ENCODE measurements around the gene TXNRD2. TPM values are rescaled to one million over a fixed set of nuclear protein-coding genes. Genes with fewer than 3 reads are reported as not detected.
A peak's percentile ranks its signal among the peaks of the same experiment; 100 is the strongest.
"Not testable (repeated sequence)": the region's sequence is repeated elsewhere in the genome, so short reads cannot be mapped to it uniquely, and the experiment has no call there.

The TXNRD2 gene
- total RNA-seq, 3 donors from 2014 or later = 15.4 to 21.6 (median 19.4) TPM

- ATAC-seq (no peak), DNase-seq (no peak)
- Mint-ChIP-seq H3K4me1 (ENCODE audit: low read depth) (no peaks in the 10 kb centered on the region), H3K36me3 (ENCODE audit: insufficient read depth) (peaks cover 27% of the 10 kb centered on the region), H3K27me3 (ENCODE audit: low read depth) (no peaks in the 10 kb centered on the region), H3K4me3 (no peak overlapping the region), H3K9me3 (no peaks in the 10 kb centered on the region)
Measured at GRCh38 chr22:19916941-19917340, 24.7 kb downstream of the TXNRD2 start.

GRCh38 chr22:19916006-19916405, 25.6 kb downstream of the TXNRD2 start:
- H3K4me1 Mint-ChIP-seq (ENCODE audit: low read depth) = no peaks in the 10 kb centered on the region
- no peaks in the 10 kb centered on the region for H3K27me3 Mint-ChIP-seq (ENCODE audit: low read depth)
- no peak for ATAC-seq
- no peaks in the 10 kb centered on the region for H3K9me3 Mint-ChIP-seq
- peaks cover 29% of the 10 kb centered on the region for H3K36me3 Mint-ChIP-seq (ENCODE audit: insufficient read depth)
- no peak overlapping the region for H3K4me3 Mint-ChIP-seq
- no peak for DNase-seq

- Mint-ChIP-seq H3K27me3 (ENCODE audit: low read depth) (no peaks in the 10 kb centered on the region), H3K9me3 (no peaks in the 10 kb centered on the region), H3K36me3 (ENCODE audit: insufficient read depth) (peaks cover 29% of the 10 kb centered on the region), H3K4me1 (ENCODE audit: low read depth) (no peaks in the 10 kb centered on the region), H3K4me3 (no peak overlapping the region)
- no peak for DNase-seq
- ATAC-seq = no peak
Measured at GRCh38 chr22:19915287-19915954, 26.2 kb downstream of the TXNRD2 start.

- peaks cover 32% of the 10 kb centered on the region for H3K36me3 Mint-ChIP-seq (ENCODE audit: insufficient read depth)
- ATAC-seq = no peak
- no peaks in the 10 kb centered on the region for H3K27me3 Mint-ChIP-seq (ENCODE audit: low read depth)
- H3K4me3 Mint-ChIP-seq = no peak overlapping the region
- H3K4me1 Mint-ChIP-seq (ENCODE audit: low read depth) = peaks cover 5% of the 10 kb centered on the region
- H3K9me3 Mint-ChIP-seq = no peaks in the 10 kb centered on the region
- no peak for DNase-seq
Measured at GRCh38 chr22:19914201-19914943, 27.2 kb downstream of the TXNRD2 start.

- Mint-ChIP-seq H3K27me3 (ENCODE audit: low read depth) (no peaks in the 10 kb centered on the region), H3K4me3 (no peak overlapping the region), H3K36me3 (ENCODE audit: insufficient read depth) (peaks cover 32% of the 10 kb centered on the region), H3K4me1 (ENCODE audit: low read depth) (peaks cover 5% of the 10 kb centered on the region), H3K9me3 (no peaks in the 10 kb centered on the region)
- DNase-seq = no peak
- no peak for ATAC-seq
Measured at GRCh38 chr22:19913337-19913936, 28.2 kb downstream of the TXNRD2 start.

- Mint-ChIP-seq H3K9me3 (no peaks in the 10 kb centered on the region), H3K36me3 (ENCODE audit: insufficient read depth) (peaks cover 28% of the 10 kb centered on the region), H3K27me3 (ENCODE audit: low read depth) (no peaks in the 10 kb centered on the region), H3K4me1 (ENCODE audit: low read depth) (peaks cover 5% of the 10 kb centered on the region), H3K4me3 (no peak overlapping the region)
- ATAC-seq = no peak
- DNase-seq = no peak
Measured at GRCh38 chr22:19912271-19912999, 29.2 kb downstream of the TXNRD2 start.

- Mint-ChIP-seq H3K9me3 (no peaks in the 10 kb centered on the region), H3K27me3 (ENCODE audit: low read depth) (no peaks in the 10 kb centered on the region), H3K36me3 (ENCODE audit: insufficient read depth) (peaks cover 27% of the 10 kb centered on the region), H3K4me3 (no peak overlapping the region), H3K4me1 (ENCODE audit: low read depth) (peaks cover 5% of the 10 kb centered on the region)
- no peak for ATAC-seq
- DNase-seq = no peak
Measured at GRCh38 chr22:19911540-19912270, 29.9 kb downstream of the TXNRD2 start.

- H3K9me3 Mint-ChIP-seq = no peaks in the 10 kb centered on the region
- ATAC-seq (no peak), DNase-seq (no peak)
- H3K4me3 Mint-ChIP-seq = no peak overlapping the region
- H3K36me3 Mint-ChIP-seq (ENCODE audit: insufficient read depth) = peaks cover 31% of the 10 kb centered on the region
- peaks cover 5% of the 10 kb centered on the region for H3K4me1 Mint-ChIP-seq (ENCODE audit: low read depth)
- no peaks in the 10 kb centered on the region for H3K27me3 Mint-ChIP-seq (ENCODE audit: low read depth)
Measured at GRCh38 chr22:19910180-19910744, 31.4 kb downstream of the TXNRD2 start.

GRCh38 chr22:19909350-19910179, 32.1 kb downstream of the TXNRD2 start:
- DNase-seq (peak; percentile 85), ATAC-seq (peak; percentile 90 to 91)
- peaks cover 26% of the 10 kb centered on the region for H3K36me3 Mint-ChIP-seq (ENCODE audit: insufficient read depth)
- H3K27me3 Mint-ChIP-seq (ENCODE audit: low read depth) = no peaks in the 10 kb centered on the region
- no peaks in the 10 kb centered on the region for H3K9me3 Mint-ChIP-seq
- no peak overlapping the region for H3K4me3 Mint-ChIP-seq
- H3K4me1 Mint-ChIP-seq (ENCODE audit: low read depth) = peaks cover 5% of the 10 kb centered on the region

GRCh38 chr22:19907902-19908301, 33.7 kb downstream of the TXNRD2 start:
- H3K4me3 Mint-ChIP-seq; H3K27me3 Mint-ChIP-seq (ENCODE audit: low read depth); ATAC-seq: not testable (repeated sequence)

GRCh38 chr22:19906864-19907263, 34.8 kb downstream of the TXNRD2 start:
- not testable (repeated sequence) for H3K4me1 Mint-ChIP-seq (ENCODE audit: low read depth); ATAC-seq; H3K4me3 Mint-ChIP-seq

More at GRCh38 chr22:19907902-19908301, 33.7 kb downstream of the TXNRD2 start:
- not testable (repeated sequence) for H3K9me3 Mint-ChIP-seq; H3K4me1 Mint-ChIP-seq (ENCODE audit: low read depth); DNase-seq
- peaks cover 12% of the 10 kb centered on the region for H3K36me3 Mint-ChIP-seq (ENCODE audit: insufficient read depth)

GRCh38 chr22:19905347-19906276, 36.0 kb downstream of the TXNRD2 start:
- H3K36me3 Mint-ChIP-seq (ENCODE audit: insufficient read depth) = peaks cover 14% of the 10 kb centered on the region
- ATAC-seq (no peak), DNase-seq (no peak)
- no peak overlapping the region for H3K4me3 Mint-ChIP-seq
- H3K9me3 Mint-ChIP-seq = no peaks in the 10 kb centered on the region
- no peaks in the 10 kb centered on the region for H3K27me3 Mint-ChIP-seq (ENCODE audit: low read depth)
- H3K4me1 Mint-ChIP-seq (ENCODE audit: low read depth) = peaks cover 5% of the 10 kb centered on the region

More at GRCh38 chr22:19906864-19907263, 34.8 kb downstream of the TXNRD2 start:
- DNase-seq; H3K9me3 Mint-ChIP-seq; H3K27me3 Mint-ChIP-seq (ENCODE audit: low read depth): not testable (repeated sequence)
- H3K36me3 Mint-ChIP-seq (ENCODE audit: insufficient read depth) = peaks cover 12% of the 10 kb centered on the region
